ENCODE results near the gene KAT7.
"Not testable (repeated sequence)": the region's sequence is repeated elsewhere in the genome, so short reads cannot be mapped to it uniquely, and the experiment has no call there.

Gene KAT7

GRCh38 chr17:49748791-49749190, 39.7 kb upstream of the KAT7 start:
- Histone ChIP-seq H3K27ac (ENCODE audit: low read depth, low read length) (no peak overlapping the region), H3K9me3 (ENCODE audit: control insufficient read depth in 1 of 2, low read length in 2 of 2) (no peaks in the 10 kb centered on the region), H3K4me3 (ENCODE audit: low read depth in 1 of 2, low read length in 2 of 2) (no peak overlapping the region), H3K9ac (ENCODE audit: low read depth in 1 of 2, low read length in 2 of 2) (no peak overlapping the region), H3K4me1 (ENCODE audit: control insufficient read depth in 1 of 2, insufficient read depth in 2 of 2, low read length in 2 of 2) (peaks cover 28 to 31% of the 10 kb centered on the region in 2 donors), H3K36me3 (ENCODE audit: control insufficient read depth in 1 of 2, insufficient read depth in 2 of 2, low read length in 2 of 2) (no peaks in the 10 kb centered on the region), H3K27me3 (ENCODE audit: control insufficient read depth in 1 of 2, insufficient read depth in 2 of 2, low read length in 2 of 2) (no peaks in the 10 kb centered on the region)

- Histone ChIP-seq H3K9me3 (ENCODE audit: control insufficient read depth in 1 of 2, low read length in 2 of 2) (no peaks in the 10 kb centered on the region), H3K27me3 (ENCODE audit: control insufficient read depth in 1 of 2, insufficient read depth in 2 of 2, low read length in 2 of 2) (no peaks in the 10 kb centered on the region), H3K27ac (ENCODE audit: low read depth, low read length) (no peak overlapping the region), H3K36me3 (ENCODE audit: control insufficient read depth in 1 of 2, insufficient read depth in 2 of 2, low read length in 2 of 2) (no peaks in the 10 kb centered on the region), H3K9ac (ENCODE audit: low read depth in 1 of 2, low read length in 2 of 2) (no peak overlapping the region), H3K4me3 (ENCODE audit: low read depth in 1 of 2, low read length in 2 of 2) (no peak overlapping the region), H3K4me1 (ENCODE audit: control insufficient read depth in 1 of 2, insufficient read depth in 2 of 2, low read length in 2 of 2) (peaks cover 28 to 31% of the 10 kb centered on the region in 2 donors)
Measured at GRCh38 chr17:49749730-49750129, 38.8 kb upstream of the KAT7 start.

GRCh38 chr17:49752508-49752907, 36.0 kb upstream of the KAT7 start:
- Histone ChIP-seq H3K36me3 (ENCODE audit: control insufficient read depth in 1 of 2, insufficient read depth in 2 of 2, low read length in 2 of 2) (no peaks in the 10 kb centered on the region), H3K4me3 (ENCODE audit: low read depth in 1 of 2, low read length in 2 of 2) (no peak overlapping the region), H3K4me1 (ENCODE audit: control insufficient read depth in 1 of 2, insufficient read depth in 2 of 2, low read length in 2 of 2) (peaks cover 12 to 16% of the 10 kb centered on the region in 2 donors), H3K27me3 (ENCODE audit: control insufficient read depth in 1 of 2, insufficient read depth in 2 of 2, low read length in 2 of 2) (no peaks in the 10 kb centered on the region), H3K27ac (ENCODE audit: low read depth, low read length) (no peak overlapping the region), H3K9me3 (ENCODE audit: control insufficient read depth in 1 of 2, low read length in 2 of 2) (no peaks in the 10 kb centered on the region), H3K9ac (ENCODE audit: low read depth in 1 of 2, low read length in 2 of 2) (no peak overlapping the region)

- Histone ChIP-seq H3K9me3 (ENCODE audit: control insufficient read depth in 1 of 2, low read length in 2 of 2) (no peaks in the 10 kb centered on the region), H3K27ac (ENCODE audit: low read depth, low read length) (no peak overlapping the region), H3K36me3 (ENCODE audit: control insufficient read depth in 1 of 2, insufficient read depth in 2 of 2, low read length in 2 of 2) (no peaks in the 10 kb centered on the region)
Measured at GRCh38 chr17:49753959-49754391, 34.5 kb upstream of the KAT7 start.

GRCh38 chr17:49755663-49756283, 32.7 kb upstream of the KAT7 start:
- Histone ChIP-seq H3K4me3 (ENCODE audit: low read depth in 1 of 2, low read length in 2 of 2) (no peak overlapping the region), H3K27me3 (ENCODE audit: control insufficient read depth in 1 of 2, insufficient read depth in 2 of 2, low read length in 2 of 2) (no peaks in the 10 kb centered on the region), H3K4me1 (ENCODE audit: control insufficient read depth in 1 of 2, insufficient read depth in 2 of 2, low read length in 2 of 2) (peaks cover under 1 to 4% of the 10 kb centered on the region in 2 donors), H3K36me3 (ENCODE audit: control insufficient read depth in 1 of 2, insufficient read depth in 2 of 2, low read length in 2 of 2) (no peaks in the 10 kb centered on the region), H3K27ac (ENCODE audit: low read depth, low read length) (no peak overlapping the region), H3K9me3 (ENCODE audit: control insufficient read depth in 1 of 2, low read length in 2 of 2) (no peaks in the 10 kb centered on the region), H3K9ac (ENCODE audit: low read depth in 1 of 2, low read length in 2 of 2) (no peak overlapping the region)

More at GRCh38 chr17:49753959-49754391, 34.5 kb upstream of the KAT7 start:
- peaks cover 0 to 4% of the 10 kb centered on the region in 2 donors for H3K4me1 ChIP-seq (ENCODE audit: control insufficient read depth in 1 of 2, insufficient read depth in 2 of 2, low read length in 2 of 2)
- H3K9ac ChIP-seq (ENCODE audit: low read depth in 1 of 2, low read length in 2 of 2), result no peak overlapping the region
- H3K27me3 ChIP-seq (ENCODE audit: control insufficient read depth in 1 of 2, insufficient read depth in 2 of 2, low read length in 2 of 2), result no peaks in the 10 kb centered on the region
- no peak overlapping the region for H3K4me3 ChIP-seq (ENCODE audit: low read depth in 1 of 2, low read length in 2 of 2)

GRCh38 chr17:49756323-49757150, 31.9 kb upstream of the KAT7 start:
- Histone ChIP-seq H3K27ac (ENCODE audit: low read depth, low read length) (no peak overlapping the region), H3K4me3 (ENCODE audit: low read depth in 1 of 2, low read length in 2 of 2) (no peak overlapping the region), H3K27me3 (ENCODE audit: control insufficient read depth in 1 of 2, insufficient read depth in 2 of 2, low read length in 2 of 2) (no peaks in the 10 kb centered on the region), H3K36me3 (ENCODE audit: control insufficient read depth in 1 of 2, insufficient read depth in 2 of 2, low read length in 2 of 2) (no peaks in the 10 kb centered on the region), H3K9ac (ENCODE audit: low read depth in 1 of 2, low read length in 2 of 2) (no peak overlapping the region), H3K4me1 (ENCODE audit: control insufficient read depth in 1 of 2, insufficient read depth in 2 of 2, low read length in 2 of 2) (peaks cover 0 to 11% of the 10 kb centered on the region in 2 donors), H3K9me3 (ENCODE audit: control insufficient read depth in 1 of 2, low read length in 2 of 2) (no peaks in the 10 kb centered on the region)

- no peaks in the 10 kb centered on the region for H3K36me3 ChIP-seq (ENCODE audit: control insufficient read depth in 1 of 2, insufficient read depth in 2 of 2, low read length in 2 of 2)
- H3K27ac ChIP-seq (ENCODE audit: low read depth, low read length), result no peak overlapping the region
- no peak overlapping the region for H3K9ac ChIP-seq (ENCODE audit: low read depth in 1 of 2, low read length in 2 of 2)
- peaks cover under 1 to 18% of the 10 kb centered on the region in 2 donors for H3K4me1 ChIP-seq (ENCODE audit: control insufficient read depth in 1 of 2, insufficient read depth in 2 of 2, low read length in 2 of 2)
- no peak overlapping the region for H3K4me3 ChIP-seq (ENCODE audit: low read depth in 1 of 2, low read length in 2 of 2)
- H3K27me3 ChIP-seq (ENCODE audit: control insufficient read depth in 1 of 2, insufficient read depth in 2 of 2, low read length in 2 of 2), result no peaks in the 10 kb centered on the region
- H3K9me3 ChIP-seq (ENCODE audit: control insufficient read depth in 1 of 2, low read length in 2 of 2), result no peaks in the 10 kb centered on the region
Measured at GRCh38 chr17:49757151-49757777, 31.2 kb upstream of the KAT7 start.

- H3K27me3 ChIP-seq (ENCODE audit: control insufficient read depth in 1 of 2, insufficient read depth in 2 of 2, low read length in 2 of 2); H3K4me3 ChIP-seq (ENCODE audit: low read depth in 1 of 2, low read length in 2 of 2); H3K9me3 ChIP-seq (ENCODE audit: control insufficient read depth in 1 of 2, low read length in 2 of 2); H3K9ac ChIP-seq (ENCODE audit: low read depth in 1 of 2, low read length in 2 of 2); H3K27ac ChIP-seq (ENCODE audit: low read depth, low read length); H3K36me3 ChIP-seq (ENCODE audit: control insufficient read depth in 1 of 2, insufficient read depth in 2 of 2, low read length in 2 of 2): not testable (repeated sequence)
- peaks cover 9 to 29% of the 10 kb centered on the region in 2 donors for H3K4me1 ChIP-seq (ENCODE audit: control insufficient read depth in 1 of 2, insufficient read depth in 2 of 2, low read length in 2 of 2)
Measured at GRCh38 chr17:49758464-49759010, 29.9 kb upstream of the KAT7 start.

- no peaks in the 10 kb centered on the region for H3K36me3 ChIP-seq (ENCODE audit: control insufficient read depth in 1 of 2, insufficient read depth in 2 of 2, low read length in 2 of 2)
- no peaks in the 10 kb centered on the region for H3K27me3 ChIP-seq (ENCODE audit: control insufficient read depth in 1 of 2, insufficient read depth in 2 of 2, low read length in 2 of 2)
- H3K9me3 ChIP-seq (ENCODE audit: control insufficient read depth in 1 of 2, low read length in 2 of 2), result no peaks in the 10 kb centered on the region
- H3K4me1 ChIP-seq (ENCODE audit: control insufficient read depth in 1 of 2, insufficient read depth in 2 of 2, low read length in 2 of 2), result peaks cover 9 to 29% of the 10 kb centered on the region in 2 donors
- H3K9ac ChIP-seq (ENCODE audit: low read depth in 1 of 2, low read length in 2 of 2), result no peak overlapping the region
- no peak overlapping the region for H3K4me3 ChIP-seq (ENCODE audit: low read depth in 1 of 2, low read length in 2 of 2)
- H3K27ac ChIP-seq (ENCODE audit: low read depth, low read length), result no peak overlapping the region
Measured at GRCh38 chr17:49759203-49759602, 29.3 kb upstream of the KAT7 start.

- Histone ChIP-seq H3K27ac (ENCODE audit: low read depth, low read length) (no peak overlapping the region), H3K9me3 (ENCODE audit: control insufficient read depth in 1 of 2, low read length in 2 of 2) (no peaks in the 10 kb centered on the region), H3K4me3 (ENCODE audit: low read depth in 1 of 2, low read length in 2 of 2) (no peak overlapping the region), H3K27me3 (ENCODE audit: control insufficient read depth in 1 of 2, insufficient read depth in 2 of 2, low read length in 2 of 2) (no peaks in the 10 kb centered on the region), H3K9ac (ENCODE audit: low read depth in 1 of 2, low read length in 2 of 2) (no peak overlapping the region), H3K36me3 (ENCODE audit: control insufficient read depth in 1 of 2, insufficient read depth in 2 of 2, low read length in 2 of 2) (no peaks in the 10 kb centered on the region), H3K4me1 (ENCODE audit: control insufficient read depth in 1 of 2, insufficient read depth in 2 of 2, low read length in 2 of 2) (peaks cover 13 to 34% of the 10 kb centered on the region in 2 donors)
Measured at GRCh38 chr17:49760296-49760695, 28.2 kb upstream of the KAT7 start.
